AG04449 (cell line): ENCODE data around the gene TUBB6.

Experiments
- CTCF ChIA-PET: fragments of 350-600 bp; formaldehyde crosslinking; extraction: SDS; loops from one replicate; lab custom pipeline; 2021; ENCODE audit warnings: antibody characterized with exemption; lab: Yijun Ruan, JAX
- POLR2A ChIA-PET: fragments of 400-600, 350-600 bp; formaldehyde crosslinking; extraction: SDS; loops from one replicate; lab custom pipeline; 2020; ENCODE audit warnings: antibody characterized with exemption, inconsistent platforms; lab: Yijun Ruan, JAX
- DNase-seq: peaks from one replicate; pipeline ENCODE4 v3.0.0-alpha.2; 2010; ENCODE audit warnings: low read depth, low spot score
- H3K4me3 ChIP-seq: 2 replicates; pipeline ENCODE4 v1.5.1; 2011; ENCODE audit warnings: low read depth, mild to moderate bottlenecking, control low read depth, low read length
- TF ChIP-seq, protein P1 (sequence below): IDR thresholded peaks from one replicate; pipeline ENCODE4 v1.5.1; 2011; ENCODE audit warnings: mild to moderate bottlenecking, moderate library complexity, low read length, control low read depth, inconsistent platforms; ENCODE audit not compliant: insufficient read depth; ENCODE audit errors: missing control alignments

TUBB6 gene

DNA sequence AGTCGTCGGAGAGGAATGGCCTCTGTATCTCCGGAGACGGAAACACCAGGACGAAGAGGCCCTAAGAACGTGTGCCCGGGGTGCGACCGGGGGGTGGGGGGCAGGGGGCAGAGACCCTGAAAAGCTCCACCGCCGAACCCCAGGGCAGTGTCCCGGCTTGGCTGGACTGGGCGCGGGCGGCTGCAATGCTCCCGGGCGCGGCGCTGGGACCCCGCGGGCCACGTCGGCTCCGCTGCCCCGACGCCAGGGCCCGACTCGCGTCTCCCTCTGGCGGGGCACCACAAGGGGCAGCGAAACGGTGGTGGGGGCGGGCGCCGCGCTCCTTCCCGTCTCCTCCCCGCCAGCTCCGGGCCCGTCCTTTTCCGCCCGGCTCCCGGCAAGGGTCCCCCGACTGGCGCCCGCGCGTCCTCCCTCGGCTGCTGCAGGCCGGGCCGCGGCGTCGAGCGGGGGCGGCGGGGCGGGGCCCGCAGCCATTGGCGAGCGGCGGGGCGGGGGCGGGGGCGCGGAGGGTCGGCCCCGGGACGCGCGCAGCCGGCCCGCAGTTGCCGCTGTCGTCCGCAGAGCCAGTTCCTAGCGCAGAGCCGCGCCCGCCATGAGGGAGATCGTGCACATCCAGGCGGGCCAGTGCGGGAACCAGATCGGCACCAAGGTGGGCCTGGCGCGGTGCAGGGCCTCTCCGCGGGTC, at the start of gene TUBB6:
Gene TUBB6, plus strand, starts transcription at position 541 of the 685 bp plus-strand sequence. Its CDS starts 52 bp downstream, at position 593.
- ChIA-PET CTCF (interaction anchor here (1.0 to 6.4 kb wide), 9 partner anchors 11 to 36 kb away, joined by 3 to 39 read pairs (median 8); no protein-coding TSS in a partner anchor), POLR2A (interaction anchor here (0.6 to 6.0 kb wide), 11 partner anchors 11 to 69 kb away, joined by 3 to 69 read pairs (median 7); partner anchors contain the start of gene AFG3L2)
- peak within 1 kb of the TSS; percentile 93 for H3K4me3 ChIP-seq
- TF ChIP-seq, protein P1, sequence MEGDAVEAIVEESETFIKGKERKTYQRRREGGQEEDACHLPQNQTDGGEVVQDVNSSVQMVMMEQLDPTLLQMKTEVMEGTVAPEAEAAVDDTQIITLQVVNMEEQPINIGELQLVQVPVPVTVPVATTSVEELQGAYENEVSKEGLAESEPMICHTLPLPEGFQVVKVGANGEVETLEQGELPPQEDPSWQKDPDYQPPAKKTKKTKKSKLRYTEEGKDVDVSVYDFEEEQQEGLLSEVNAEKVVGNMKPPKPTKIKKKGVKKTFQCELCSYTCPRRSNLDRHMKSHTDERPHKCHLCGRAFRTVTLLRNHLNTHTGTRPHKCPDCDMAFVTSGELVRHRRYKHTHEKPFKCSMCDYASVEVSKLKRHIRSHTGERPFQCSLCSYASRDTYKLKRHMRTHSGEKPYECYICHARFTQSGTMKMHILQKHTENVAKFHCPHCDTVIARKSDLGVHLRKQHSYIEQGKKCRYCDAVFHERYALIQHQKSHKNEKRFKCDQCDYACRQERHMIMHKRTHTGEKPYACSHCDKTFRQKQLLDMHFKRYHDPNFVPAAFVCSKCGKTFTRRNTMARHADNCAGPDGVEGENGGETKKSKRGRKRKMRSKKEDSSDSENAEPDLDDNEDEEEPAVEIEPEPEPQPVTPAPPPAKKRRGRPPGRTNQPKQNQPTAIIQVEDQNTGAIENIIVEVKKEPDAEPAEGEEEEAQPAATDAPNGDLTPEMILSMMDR = peak; percentile 19
- no peak for DNase-seq

DNA sequence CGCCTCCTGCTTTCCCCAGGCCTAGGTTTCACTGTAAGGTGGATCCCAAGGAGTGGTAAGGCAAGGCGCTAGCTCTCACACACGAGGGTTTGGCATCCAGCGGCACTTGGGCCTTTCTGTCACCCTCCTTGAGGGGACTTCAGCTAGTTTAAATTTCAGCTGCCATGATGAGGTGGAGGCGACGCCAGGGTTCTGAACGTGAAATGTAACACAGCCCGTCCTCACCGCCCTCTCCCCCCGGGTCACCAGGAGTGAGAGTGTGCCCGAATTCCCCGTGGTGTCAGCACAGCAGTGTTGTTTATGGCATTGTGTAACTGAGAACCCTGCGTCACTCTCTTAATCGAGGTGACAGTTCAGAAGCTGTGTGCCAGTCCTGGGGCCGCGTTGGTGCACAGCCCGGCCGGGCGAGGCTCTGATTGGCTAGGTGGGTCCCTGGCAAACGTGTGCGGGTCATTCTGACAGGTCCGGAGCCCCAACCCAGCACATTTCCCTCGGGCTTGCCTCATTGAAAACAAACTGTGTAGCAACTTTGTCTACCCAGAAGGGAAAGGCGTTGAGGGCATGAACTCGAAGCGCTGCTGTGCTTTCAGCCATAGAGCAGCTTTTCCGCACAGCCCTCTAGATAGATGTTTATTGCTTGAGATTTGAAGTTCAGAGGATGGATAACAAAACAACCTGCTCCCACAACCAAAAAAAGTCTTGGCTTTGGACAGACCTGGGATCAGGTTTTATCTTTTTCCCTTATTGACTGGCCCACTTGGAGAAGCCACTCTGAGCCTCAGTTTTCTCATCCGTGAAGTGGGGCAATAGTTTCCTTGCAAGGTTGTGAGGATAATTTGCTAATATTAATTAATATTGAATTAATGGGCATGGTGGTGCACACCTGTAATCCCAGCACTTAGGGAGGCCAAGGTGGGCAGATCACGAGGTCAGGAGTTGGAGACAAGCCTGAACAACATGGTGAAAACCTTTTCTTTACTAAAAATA, 49.0 kb upstream of the TUBB6 start:
- TF ChIP-seq, protein P1 = no peak
- no peak overlapping the region for H3K4me3 ChIP-seq
- POLR2A ChIA-PET = no interaction called here
- DNase-seq = no peak
- CTCF ChIA-PET = interaction anchor here (1.0 to 4.5 kb wide), 2 partner anchors 13 to 16 kb away, joined by 3 to 23 read pairs; no protein-coding TSS in a partner anchor

DNA sequence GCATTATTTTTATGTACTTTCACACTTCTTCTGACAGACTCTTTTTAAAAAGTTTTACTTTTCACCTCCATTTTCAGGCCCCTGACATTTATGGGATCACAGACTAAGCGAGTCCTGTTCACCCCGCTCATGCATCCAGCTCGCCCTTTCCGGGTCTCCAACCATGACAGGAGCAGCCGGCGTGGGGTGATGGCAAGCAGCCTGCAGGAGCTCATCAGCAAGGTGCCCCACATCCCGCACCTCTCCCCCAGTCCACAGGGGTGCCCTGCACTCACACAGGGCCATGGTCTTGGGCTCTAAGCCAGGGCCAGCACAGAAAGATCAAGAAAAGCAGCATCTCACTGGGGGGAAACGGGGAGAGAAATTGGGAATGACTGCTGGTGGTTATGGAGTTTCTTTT, 45.3 kb upstream of the TUBB6 start:
- H3K4me3 ChIP-seq = no peak overlapping the region
- POLR2A ChIA-PET = no interaction called here
- CTCF ChIA-PET = interaction anchor here (1.2 to 4.4 kb wide), 2 partner anchors 10 to 24 kb away, joined by 4 to 40 read pairs; no protein-coding TSS in a partner anchor
- TF ChIP-seq, protein P1 = no peak
- no peak for DNase-seq

DNA sequence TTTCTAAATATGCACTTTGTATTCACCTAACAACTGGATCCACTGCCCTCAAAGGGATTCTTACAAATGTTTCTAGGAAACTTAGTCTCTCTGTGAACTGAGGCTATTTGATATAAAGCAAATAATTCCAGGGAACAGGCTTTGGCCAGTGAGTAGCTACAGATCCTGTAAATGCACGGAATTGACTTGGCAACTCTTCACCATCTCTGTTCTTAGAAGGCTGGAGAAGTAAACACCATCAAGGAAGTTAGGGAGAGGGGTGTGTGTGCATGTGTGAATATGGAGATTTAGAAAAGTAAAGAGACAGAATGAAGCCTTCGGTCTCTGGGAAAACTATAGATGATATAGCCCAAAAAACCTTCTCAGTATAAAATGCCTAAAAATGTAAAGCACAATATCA, 43.2 kb upstream of the TUBB6 start:
- H3K4me3 ChIP-seq = no peak overlapping the region
- TF ChIP-seq, protein P1 = no peak
- ChIA-PET CTCF (interaction anchor here (1.4 to 6.0 kb wide), 6 partner anchors 10 to 37 kb away, joined by 3 to 42 read pairs (median 5); partner anchors contain the start of gene CIDEA), POLR2A (interaction anchor here (1.1 kb wide), 1 partner anchor 14 kb away, joined by 4 read pairs; no protein-coding TSS in a partner anchor)
- DNase-seq = no peak

DNA sequence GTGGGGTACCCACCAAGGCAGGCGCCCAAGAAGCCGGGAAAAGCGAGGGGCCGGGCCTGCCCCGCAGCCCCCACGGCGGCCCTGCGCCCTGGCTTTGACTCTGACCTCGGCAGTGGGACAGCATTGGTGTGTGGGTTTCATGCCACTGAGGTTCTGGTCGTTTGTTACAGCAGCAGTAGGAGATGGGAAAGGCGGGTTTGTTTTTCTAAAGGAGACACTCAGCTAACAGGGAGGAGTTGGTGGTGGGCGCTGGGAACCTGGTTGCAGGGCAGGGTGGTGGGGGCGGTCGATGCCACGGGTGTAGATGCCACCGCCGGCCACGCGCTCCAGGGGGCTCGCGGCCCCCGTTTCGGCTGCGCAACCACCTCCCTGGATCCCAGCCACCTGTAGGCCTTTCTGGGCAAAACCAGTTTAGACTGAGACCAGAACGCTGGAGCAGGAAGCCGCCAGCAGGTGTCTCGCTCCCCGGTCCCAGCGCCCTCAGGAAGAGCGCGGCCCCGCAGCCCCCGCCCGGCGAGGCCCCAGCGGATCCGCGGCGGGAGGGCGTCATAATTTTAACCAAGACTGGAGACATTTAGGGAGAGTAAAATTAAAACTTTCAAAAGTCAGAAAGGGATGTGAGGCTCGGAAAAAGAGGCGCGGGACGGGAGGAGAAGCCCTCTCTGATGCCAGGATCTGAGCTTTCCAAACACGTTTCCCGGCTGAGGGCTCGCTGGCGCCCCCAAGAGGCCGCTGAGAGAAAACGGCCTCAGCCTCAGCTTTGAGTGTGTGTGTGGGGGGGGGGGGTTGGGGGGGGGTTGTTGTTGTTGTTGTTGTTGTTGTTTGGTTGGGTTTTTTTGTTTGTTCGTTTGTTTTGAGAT, 36.4 kb upstream of the TUBB6 start:
- TF ChIP-seq, protein P1 = peak; percentile 82
- no peak for DNase-seq
- H3K4me3 ChIP-seq = peak overlapping the region; percentile 57
- CTCF ChIA-PET = interaction anchor here (0.7 to 4.9 kb wide), 33 partner anchors 10 to 400 kb away, joined by 3 to 40 read pairs (median 6); partner anchors contain the start of gene TUBB6
- POLR2A ChIA-PET = interaction anchor here (0.6 to 1.1 kb wide), 3 partner anchors 18 to 105 kb away, joined by 3 to 7 read pairs (median 4); partner anchors contain the start of genes AFG3L2, CIDEA and TUBB6
